ENCODE measurements around the gene MAGOH.

- TF ChIP-seq CTCF (IDR thresholded peaks at IDR 0.05) = no peak
- TF ChIP-seq POLR2A (IDR thresholded peaks at IDR 0.05) = no peak
Measured at GRCh38 chr1:53284224-53285020, 46.1 kb upstream of the MAGOH start.

Measured in Peyer's patch (tissue), 4 donors.